GM23248 (cell line): Measurements from ENCODE around the gene PDE4B.

Source experiments
- EZH2 ChIP-seq: fragments of 200-600 bp; sonication (generic); IDR thresholded peaks from 2 replicates; pipeline ENCODE4 v1.6.1; 2018; ENCODE audit warnings: antibody characterized with exemption, mild to moderate bottlenecking; ENCODE audit not compliant: insufficient read depth, poor library complexity, severe bottlenecking
- EZH2phosphoT487 ChIP-seq: fragments of 200-600 bp; sonication (generic); IDR thresholded peaks from 2 replicates; pipeline ENCODE4 v1.6.1; 2018; ENCODE audit warnings: antibody characterized with exemption, moderate library complexity, mild to moderate bottlenecking, low read depth; ENCODE audit not compliant: insufficient read depth

- TF ChIP-seq EZH2 (no peak), EZH2phosphoT487 (no peak)
Measured at GRCh38 chr1:66296370-66296769, 503.7 kb downstream of the PDE4B start.
